Loucy (cell line): Measurements from ENCODE around the gene FAM3C.
"Not testable (repeated sequence)": the region's sequence is repeated elsewhere in the genome, so short reads cannot be mapped to it uniquely, and the experiment has no call there.

Experiments
- H2AFZ ChIP-seq: fragments of 200-600 bp; sonication (generic); 2 replicates; pipeline ENCODE4 v1.6.0; 2016; ENCODE audit warnings: antibody characterized with exemption, mild to moderate bottlenecking, low read length, moderate library complexity
- H3F3A ChIP-seq: fragments of 200-600 bp; 2 replicates; pipeline ENCODE4 v1.6.0; 2016; ENCODE audit warnings: antibody characterized with exemption, low read depth, mild to moderate bottlenecking
- H3K27me3 ChIP-seq: fragments of 200-600 bp; sonication (generic); 2 replicates; pipeline ENCODE4 v1.6.1; 2014; ENCODE audit warnings: low read length, mild to moderate bottlenecking; ENCODE audit not compliant: insufficient read depth, poor library complexity, severe bottlenecking
- H3K36me3 ChIP-seq: fragments of 200-600 bp; sonication (generic); 2 replicates; pipeline ENCODE4 v1.6.1; 2016; ENCODE audit warnings: low read length; ENCODE audit not compliant: insufficient read depth
- H3K4me1 ChIP-seq: fragments of 200-600 bp; sonication (generic); 2 replicates; pipeline ENCODE4 v1.5.1; 2014; ENCODE audit warnings: low read length, mild to moderate bottlenecking; ENCODE audit not compliant: insufficient read depth, poor library complexity, severe bottlenecking
- H3K4me2 ChIP-seq: fragments of 200-600 bp; sonication (generic); 2 replicates; pipeline ENCODE4 v1.6.0; 2014; ENCODE audit warnings: antibody characterized with exemption, low read length, low read depth, mild to moderate bottlenecking; ENCODE audit not compliant: poor library complexity, severe bottlenecking
- H3K4me3 ChIP-seq: fragments of 200-600 bp; sonication (generic); 2 replicates; pipeline ENCODE4 v1.5.1; 2014; ENCODE audit warnings: low read length, mild to moderate bottlenecking, mixed read lengths; ENCODE audit not compliant: poor library complexity, severe bottlenecking
- H3K79me2 ChIP-seq: fragments of 200-600 bp; sonication (generic); 2 replicates; pipeline ENCODE4 v1.6.1; 2014; ENCODE audit warnings: low read length; ENCODE audit not compliant: insufficient read depth
- H3K9ac ChIP-seq: fragments of 200-600 bp; sonication (generic); 2 replicates; pipeline ENCODE4 v1.6.0; 2014; ENCODE audit warnings: mild to moderate bottlenecking, low read depth, low read length, moderate library complexity; ENCODE audit not compliant: poor library complexity, severe bottlenecking
- H3K9me2 ChIP-seq: fragments of 200-600 bp; sonication (generic); replicated peaks from 2 replicates; pipeline ENCODE4 v1.6.1; 2016; ENCODE audit warnings: low read depth, low read length, mixed read lengths
- H3K9me3 ChIP-seq: fragments of 200-600 bp; sonication (generic); 2 replicates; pipeline ENCODE4 v1.6.1; 2014; ENCODE audit warnings: mild to moderate bottlenecking, antibody characterized with exemption, low read length, low read depth; ENCODE audit not compliant: insufficient read depth
- H4K20me1 ChIP-seq: fragments of 200-600 bp; sonication (generic); 2 replicates; pipeline ENCODE4 v1.6.0; 2014; ENCODE audit warnings: antibody characterized with exemption, low read length, mild to moderate bottlenecking; ENCODE audit not compliant: insufficient read depth, poor library complexity, severe bottlenecking
- EZH2phosphoT487 ChIP-seq: fragments of 200-600 bp; IDR thresholded peaks from 2 replicates; pipeline ENCODE4 v1.6.1; 2018; ENCODE audit warnings: antibody characterized with exemption, mild to moderate bottlenecking, moderate library complexity, borderline replicate concordance
- TF ChIP-seq, protein P1 (sequence below): fragments of 200-600 bp; sonication (generic); conservative IDR thresholded peaks from 2 replicates; pipeline ENCODE4 v1.5.1; 2014; ENCODE audit warnings: mild to moderate bottlenecking, antibody characterized with exemption, low read length

Gene FAM3C

DNA sequence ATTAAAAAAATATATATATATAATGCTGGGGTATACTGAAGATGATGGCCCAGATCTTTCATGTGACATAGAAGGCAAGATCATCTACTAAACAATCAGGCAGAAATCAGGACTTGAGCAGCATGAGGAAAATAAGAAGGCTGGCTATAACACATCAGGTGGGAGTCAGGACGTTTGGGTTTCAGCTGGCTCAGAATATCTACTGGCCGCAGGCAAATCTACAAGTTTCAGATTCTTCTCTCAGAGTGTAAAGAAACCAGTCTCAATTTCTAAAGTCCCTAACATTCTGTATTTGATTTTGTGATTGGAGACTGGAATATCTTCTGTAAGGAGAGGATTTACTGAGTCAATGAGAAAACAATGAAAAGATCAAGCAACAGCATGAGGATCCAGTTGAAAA, 37.7 kb upstream of the FAM3C start:
- H3K27me3 ChIP-seq = no peaks in the 10 kb centered on the region
- no peaks in the 10 kb centered on the region for H3K36me3 ChIP-seq
- H3K9me2 ChIP-seq = no peaks in the 10 kb centered on the region
- no peaks in the 10 kb centered on the region for H3K9me3 ChIP-seq
- H3F3A ChIP-seq = no peaks in the 10 kb centered on the region
- no peaks in the 10 kb centered on the region for H3K79me2 ChIP-seq
- no peaks in the 10 kb centered on the region for H3K4me1 ChIP-seq
- TF ChIP-seq, protein P1, sequence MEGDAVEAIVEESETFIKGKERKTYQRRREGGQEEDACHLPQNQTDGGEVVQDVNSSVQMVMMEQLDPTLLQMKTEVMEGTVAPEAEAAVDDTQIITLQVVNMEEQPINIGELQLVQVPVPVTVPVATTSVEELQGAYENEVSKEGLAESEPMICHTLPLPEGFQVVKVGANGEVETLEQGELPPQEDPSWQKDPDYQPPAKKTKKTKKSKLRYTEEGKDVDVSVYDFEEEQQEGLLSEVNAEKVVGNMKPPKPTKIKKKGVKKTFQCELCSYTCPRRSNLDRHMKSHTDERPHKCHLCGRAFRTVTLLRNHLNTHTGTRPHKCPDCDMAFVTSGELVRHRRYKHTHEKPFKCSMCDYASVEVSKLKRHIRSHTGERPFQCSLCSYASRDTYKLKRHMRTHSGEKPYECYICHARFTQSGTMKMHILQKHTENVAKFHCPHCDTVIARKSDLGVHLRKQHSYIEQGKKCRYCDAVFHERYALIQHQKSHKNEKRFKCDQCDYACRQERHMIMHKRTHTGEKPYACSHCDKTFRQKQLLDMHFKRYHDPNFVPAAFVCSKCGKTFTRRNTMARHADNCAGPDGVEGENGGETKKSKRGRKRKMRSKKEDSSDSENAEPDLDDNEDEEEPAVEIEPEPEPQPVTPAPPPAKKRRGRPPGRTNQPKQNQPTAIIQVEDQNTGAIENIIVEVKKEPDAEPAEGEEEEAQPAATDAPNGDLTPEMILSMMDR = no peak
- no peak for TF ChIP-seq EZH2phosphoT487
- no peak overlapping the region for H2AFZ ChIP-seq
- H3K4me2 ChIP-seq = no peak overlapping the region
- H3K9ac ChIP-seq = no peak overlapping the region
- no peak overlapping the region for H3K4me3 ChIP-seq
- no peaks in the 10 kb centered on the region for H4K20me1 ChIP-seq

DNA sequence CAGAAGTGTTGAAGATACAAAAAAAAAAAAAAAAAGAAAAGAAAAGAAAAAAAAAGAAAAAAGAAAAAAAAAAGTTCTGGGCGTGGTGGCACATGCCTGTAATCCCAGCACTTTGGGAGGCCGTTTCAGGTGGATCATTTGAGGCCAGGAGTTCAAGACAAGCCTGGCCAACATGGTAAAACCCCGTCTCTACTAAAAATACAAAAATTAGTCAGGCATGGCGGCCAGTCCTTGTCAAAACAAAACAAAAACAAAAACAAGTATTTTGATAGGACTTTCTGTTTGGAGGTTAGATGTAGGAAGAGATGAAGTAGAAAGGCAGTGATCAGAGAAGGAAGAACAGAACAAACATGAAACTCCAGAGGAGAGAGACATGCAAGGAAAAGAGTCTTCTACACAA, 36.4 kb upstream of the FAM3C start:
- not testable (repeated sequence) for H3K9ac ChIP-seq, H3K4me3 ChIP-seq, H3F3A ChIP-seq, H4K20me1 ChIP-seq, H3K4me1 ChIP-seq, H3K79me2 ChIP-seq, H3K4me2 ChIP-seq, H3K9me3 ChIP-seq, H2AFZ ChIP-seq, H3K27me3 ChIP-seq, H3K9me2 ChIP-seq, H3K36me3 ChIP-seq

DNA sequence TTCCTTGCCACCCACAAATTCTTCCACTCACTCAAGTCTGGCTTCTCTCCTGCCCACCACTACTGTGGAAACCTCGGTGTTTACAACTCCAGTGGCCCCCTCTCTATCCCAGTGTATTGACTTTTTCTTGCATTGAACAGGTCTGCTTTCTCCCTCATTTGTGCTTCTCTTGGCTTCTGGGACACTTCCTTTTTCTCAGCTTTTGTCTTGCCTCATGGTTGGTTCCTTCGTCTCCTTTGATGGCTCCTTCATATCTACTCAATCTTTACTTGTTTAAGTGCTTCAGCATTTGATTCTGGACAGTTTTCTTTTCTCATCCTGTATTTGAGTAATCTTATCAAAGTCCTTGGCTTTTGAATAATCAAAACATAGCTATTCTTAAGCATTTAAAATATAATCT, 35.9 kb upstream of the FAM3C start:
- Histone ChIP-seq H4K20me1 (no peaks in the 10 kb centered on the region), H3K79me2 (no peaks in the 10 kb centered on the region), H3K9me3 (no peaks in the 10 kb centered on the region), H2AFZ (no peak overlapping the region), H3K9me2 (no peaks in the 10 kb centered on the region), H3K4me1 (no peaks in the 10 kb centered on the region), H3K9ac (no peak overlapping the region), H3K4me3 (no peak overlapping the region), H3K27me3 (no peaks in the 10 kb centered on the region), H3K4me2 (no peak overlapping the region), H3F3A (no peaks in the 10 kb centered on the region), H3K36me3 (no peaks in the 10 kb centered on the region)
- TF ChIP-seq, protein P1 = no peak
- no peak for TF ChIP-seq EZH2phosphoT487

DNA sequence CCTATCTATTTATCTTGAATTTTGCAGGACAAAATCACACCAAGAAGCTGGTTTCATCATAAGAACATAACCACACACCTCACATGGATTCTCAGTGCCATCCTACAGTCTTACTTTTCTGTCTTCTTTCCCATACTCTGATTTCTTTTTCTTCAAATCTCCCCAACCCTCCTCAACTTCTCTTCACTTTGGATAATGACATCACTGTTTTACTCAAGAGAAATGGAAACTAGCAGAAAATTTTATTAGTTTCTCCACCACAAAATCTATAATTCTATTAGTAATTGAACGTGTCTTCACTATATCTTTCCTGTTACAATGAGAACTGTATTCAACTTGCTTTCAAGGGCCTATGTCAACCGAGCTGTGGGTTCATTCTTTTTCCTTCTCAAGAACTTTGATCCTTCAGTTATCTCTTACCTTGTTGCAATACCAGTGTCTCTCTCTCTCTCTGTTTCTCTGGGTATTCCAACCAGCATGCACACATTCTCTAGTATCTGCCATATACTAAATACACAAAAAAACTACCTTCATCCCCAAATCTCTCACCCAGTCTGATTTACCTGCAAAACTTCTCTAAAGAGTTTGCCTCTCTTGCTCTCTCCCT, 35.4 kb upstream of the FAM3C start:
- no peak overlapping the region for H3K9ac ChIP-seq

More for the DNA sequence above, 35.4 kb upstream of the FAM3C start:
- no peaks in the 10 kb centered on the region for H3K36me3 ChIP-seq
- no peaks in the 10 kb centered on the region for H3K9me2 ChIP-seq
- H3K4me2 ChIP-seq = no peak overlapping the region
- H3K4me3 ChIP-seq = no peak overlapping the region
- no peaks in the 10 kb centered on the region for H3K79me2 ChIP-seq
- H2AFZ ChIP-seq = no peak overlapping the region
- H3K9me3 ChIP-seq = no peaks in the 10 kb centered on the region
- no peaks in the 10 kb centered on the region for H3F3A ChIP-seq
- no peaks in the 10 kb centered on the region for H3K4me1 ChIP-seq
- H3K27me3 ChIP-seq = no peaks in the 10 kb centered on the region
- no peak for TF ChIP-seq EZH2phosphoT487
- TF ChIP-seq, protein P1 = no peak
- no peaks in the 10 kb centered on the region for H4K20me1 ChIP-seq
